SJCRH30 (cell line): ENCODE measurements around the gene DCBLD1. TPM values are rescaled to one million over a fixed set of nuclear protein-coding genes. Genes with fewer than 3 reads are reported as not detected.
A peak's percentile ranks its signal among the peaks of the same experiment; 100 is the strongest.

ENCODE experiments used
- DNase-seq, 2 experiments: peaks; one replicate each; pipeline ENCODE4 v3.0.0-alpha.2; 2015 to 2020
- H3K27ac ChIP-seq: fragments of 250-450 bp; sonication (Bioruptor Pico); 2 replicates; pipeline ENCODE4 v1.5.1; 2020; ENCODE audit warnings: mild to moderate bottlenecking, moderate library complexity
- H3K27me3 ChIP-seq: fragments of 250-450 bp; sonication (Bioruptor Pico); 2 replicates; pipeline ENCODE4 v1.5.1; 2020; ENCODE audit warnings: mild to moderate bottlenecking, moderate library complexity
- H3K36me3 ChIP-seq: fragments of 250-450 bp; sonication (Bioruptor Pico); 2 replicates; pipeline ENCODE4 v1.5.1; 2020; ENCODE audit warnings: mild to moderate bottlenecking, moderate library complexity
- H3K4me1 ChIP-seq: fragments of 250-450 bp; sonication (Bioruptor Pico); 2 replicates; pipeline ENCODE4 v1.5.1; 2020; ENCODE audit warnings: mild to moderate bottlenecking, moderate library complexity
- H3K4me3 ChIP-seq: fragments of 250-450 bp; sonication (Bioruptor Pico); 2 replicates; pipeline ENCODE4 v1.5.1; 2020; ENCODE audit warnings: mild to moderate bottlenecking, moderate library complexity
- H3K9me3 ChIP-seq: fragments of 250-450 bp; sonication (Bioruptor Pico); replicated peaks from 2 replicates; pipeline ENCODE4 v1.5.1; 2020; ENCODE audit warnings: mild to moderate bottlenecking, moderate library complexity
- total RNA-seq: library from RNA; depleted of rRNA; stranded (reverse); fragments of >200 nt; shearing (Covaris generic); gene quantifications from 2 replicates; pipeline ENCODE4 v1.2.3, GENCODE V29; 2014

Gene DCBLD1
- total RNA-seq, 1 experiment from 2014 or later: 6.8 TPM

DNA sequence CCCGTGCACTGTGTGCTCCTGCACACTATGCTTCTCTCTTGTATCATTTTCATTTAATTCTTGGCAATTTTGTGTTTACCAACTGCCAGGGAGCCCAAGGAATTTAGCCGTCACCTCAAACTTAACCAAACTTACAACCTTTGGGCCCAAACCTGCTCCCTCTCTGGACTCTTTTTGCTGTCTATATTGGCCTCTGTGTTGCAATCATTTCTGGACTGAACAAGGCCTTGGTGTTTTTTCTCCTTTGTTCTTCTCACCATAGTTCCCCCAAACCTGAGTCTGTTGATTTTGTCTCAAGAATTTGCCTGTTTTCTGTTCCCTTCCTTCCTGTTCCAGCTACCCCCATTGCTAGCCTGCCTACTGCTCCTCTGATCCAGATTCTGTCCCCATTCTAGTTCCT, 19.2 kb downstream of the DCBLD1 start:
- H3K9me3 ChIP-seq: no peaks in the 10 kb centered on the region
- H3K4me1 ChIP-seq: peaks cover 28% of the 10 kb centered on the region
- no peaks in the 10 kb centered on the region for H3K27me3 ChIP-seq
- DNase-seq: no peak
- H3K36me3 ChIP-seq: no peaks in the 10 kb centered on the region
- H3K27ac ChIP-seq: no peak overlapping the region
- no peak overlapping the region for H3K4me3 ChIP-seq

DNA sequence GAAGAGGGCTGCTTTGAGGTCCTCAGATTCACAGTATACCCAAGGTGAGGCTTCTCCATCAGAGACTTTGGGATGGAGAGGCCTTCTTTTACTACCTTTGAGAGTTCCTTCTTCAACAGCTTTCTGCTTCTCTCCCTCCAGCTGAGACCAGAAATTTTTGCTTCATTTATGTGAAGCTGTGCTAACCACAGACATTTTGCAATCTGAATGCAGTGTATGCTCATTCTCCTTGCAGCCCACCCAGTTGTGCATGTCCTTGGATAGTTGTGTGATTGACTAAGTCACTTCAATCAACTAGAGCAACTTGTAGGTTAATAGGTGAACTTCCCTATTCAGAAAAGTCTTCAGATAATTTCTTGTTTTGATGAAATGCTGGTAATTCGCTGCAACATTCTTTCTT, 20.1 kb downstream of the DCBLD1 start:
- DNase-seq: no peak

GRCh38 chr6:117503211-117503610, 20.7 kb downstream of the DCBLD1 start:
- Histone ChIP-seq H3K27me3 (no peaks in the 10 kb centered on the region), H3K36me3 (no peaks in the 10 kb centered on the region), H3K4me3 (no peak overlapping the region), H3K9me3 (no peaks in the 10 kb centered on the region), H3K27ac (no peak overlapping the region), H3K4me1 (peaks cover 25% of the 10 kb centered on the region)
- no peak for DNase-seq

More for the DNA sequence above, 20.1 kb downstream of the DCBLD1 start:
- H3K9me3 ChIP-seq: no peaks in the 10 kb centered on the region
- H3K36me3 ChIP-seq: no peaks in the 10 kb centered on the region
- no peaks in the 10 kb centered on the region for H3K27me3 ChIP-seq
- no peak overlapping the region for H3K27ac ChIP-seq
- peaks cover 32% of the 10 kb centered on the region for H3K4me1 ChIP-seq
- no peak overlapping the region for H3K4me3 ChIP-seq

GRCh38 chr6:117504478-117505144, 22.1 kb downstream of the DCBLD1 start:
- H3K27me3 ChIP-seq: no peaks in the 10 kb centered on the region
- H3K4me3 ChIP-seq: no peak overlapping the region
- H3K9me3 ChIP-seq: no peaks in the 10 kb centered on the region
- no peak overlapping the region for H3K27ac ChIP-seq
- no peak for DNase-seq
- H3K4me1 ChIP-seq: peaks cover 19% of the 10 kb centered on the region
- H3K36me3 ChIP-seq: no peaks in the 10 kb centered on the region

DNA sequence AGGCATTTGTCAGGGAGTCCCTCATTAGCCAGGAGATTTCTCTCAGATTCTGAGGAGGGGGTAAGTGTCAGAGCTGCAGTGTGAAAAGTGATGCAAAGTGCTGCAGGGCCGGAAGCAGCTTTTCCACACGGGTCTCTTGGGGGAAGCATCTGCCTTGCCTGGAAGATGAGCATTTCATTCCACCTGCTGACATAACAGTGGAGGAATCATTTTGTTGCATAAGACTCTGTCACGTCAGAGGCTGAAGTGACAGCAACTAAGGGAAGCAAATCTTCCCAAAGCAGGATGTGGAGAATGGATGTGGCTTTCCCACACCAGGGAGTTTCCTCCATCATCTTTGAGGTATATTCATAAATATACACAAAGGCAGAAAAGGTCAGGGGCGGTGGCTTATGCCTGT, 22.8 kb downstream of the DCBLD1 start:
- H3K4me3 ChIP-seq: no peak overlapping the region
- no peaks in the 10 kb centered on the region for H3K27me3 ChIP-seq
- H3K27ac ChIP-seq: no peak overlapping the region
- no peak for DNase-seq
- H3K4me1 ChIP-seq: peaks cover 19% of the 10 kb centered on the region
- no peaks in the 10 kb centered on the region for H3K9me3 ChIP-seq
- no peaks in the 10 kb centered on the region for H3K36me3 ChIP-seq

- peak overlapping the region; percentile 7; the same call in 1 of the 2 replicates for H3K27ac ChIP-seq
Observed at GRCh38 chr6:117506180-117506835, 23.8 kb downstream of the DCBLD1 start.

GRCh38 chr6:117506907-117507306, 24.4 kb downstream of the DCBLD1 start:
- Histone ChIP-seq H3K9me3 (no peaks in the 10 kb centered on the region), H3K36me3 (no peaks in the 10 kb centered on the region), H3K27me3 (no peaks in the 10 kb centered on the region), H3K4me3 (no peak overlapping the region), H3K27ac (peak overlapping the region; percentile 7; the same call in 1 of the 2 replicates), H3K4me1 (peaks cover 19% of the 10 kb centered on the region)
- DNase-seq: no peak

More at GRCh38 chr6:117506180-117506835, 23.8 kb downstream of the DCBLD1 start:
- H3K27me3 ChIP-seq: no peaks in the 10 kb centered on the region
- H3K36me3 ChIP-seq: no peaks in the 10 kb centered on the region
- DNase-seq: peak; percentile 81 to 87
- H3K9me3 ChIP-seq: no peaks in the 10 kb centered on the region
- no peak overlapping the region for H3K4me3 ChIP-seq
- H3K4me1 ChIP-seq: peaks cover 19% of the 10 kb centered on the region

DNA sequence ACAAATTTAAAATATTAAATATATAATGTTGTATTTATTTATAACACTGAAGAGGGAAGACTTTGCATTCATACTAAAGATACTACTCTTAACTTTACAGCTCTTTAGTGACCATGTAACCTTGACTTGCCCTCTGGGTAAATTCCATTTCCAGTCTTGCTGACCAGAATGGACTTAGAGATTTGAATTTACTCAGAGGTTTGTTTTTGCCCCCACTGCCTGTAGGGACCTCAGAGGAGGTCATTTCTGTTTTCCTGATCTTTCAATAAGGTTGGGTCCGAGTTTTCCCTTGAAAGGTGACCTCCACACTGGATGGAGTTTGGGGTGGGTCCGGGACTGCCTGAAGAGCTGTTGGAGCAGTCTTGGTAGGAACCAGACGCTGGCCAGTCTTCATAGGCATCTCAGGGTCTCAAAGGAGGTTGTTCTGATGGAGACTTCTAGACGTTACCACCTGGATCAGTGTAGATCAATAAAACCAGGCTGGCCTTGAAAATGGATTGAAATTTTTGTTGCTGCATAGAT, 26.0 kb downstream of the DCBLD1 start:
- no peak for DNase-seq
- Histone ChIP-seq H3K27me3 (no peaks in the 10 kb centered on the region), H3K4me1 (peaks cover 19% of the 10 kb centered on the region), H3K9me3 (no peaks in the 10 kb centered on the region), H3K27ac (no peak overlapping the region), H3K36me3 (no peaks in the 10 kb centered on the region), H3K4me3 (no peak overlapping the region)

DNA sequence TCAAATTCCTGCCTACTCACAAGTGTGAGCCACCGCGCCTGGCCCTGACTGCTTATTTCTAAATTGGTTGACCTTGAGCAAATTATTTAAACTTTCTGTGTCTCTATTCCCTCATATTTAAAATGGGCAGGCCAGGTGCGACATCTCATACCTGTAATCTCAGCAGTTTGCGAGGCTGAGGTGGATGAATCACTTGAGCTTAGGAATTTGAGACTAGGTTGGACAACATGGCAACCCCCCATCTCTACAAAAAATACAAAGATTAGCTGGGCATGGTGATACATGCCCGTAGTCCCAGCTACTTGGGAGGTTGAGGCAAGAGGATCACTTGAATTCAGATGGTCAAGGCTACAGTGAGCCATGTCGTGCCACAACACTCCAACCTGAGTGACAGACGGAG, 26.5 kb downstream of the DCBLD1 start:
- no peaks in the 10 kb centered on the region for H3K36me3 ChIP-seq
- no peaks in the 10 kb centered on the region for H3K27me3 ChIP-seq
- H3K4me3 ChIP-seq: no peak overlapping the region
- no peaks in the 10 kb centered on the region for H3K9me3 ChIP-seq
- peaks cover 19% of the 10 kb centered on the region for H3K4me1 ChIP-seq
- no peak overlapping the region for H3K27ac ChIP-seq
- no peak for DNase-seq

GRCh38 chr6:117512056-117512828, 29.8 kb downstream of the DCBLD1 start:
- H3K9me3 ChIP-seq: no peaks in the 10 kb centered on the region
- H3K36me3 ChIP-seq: no peaks in the 10 kb centered on the region
- no peak overlapping the region for H3K4me3 ChIP-seq
- H3K27ac ChIP-seq: no peak overlapping the region
- H3K4me1 ChIP-seq: peaks cover 3% of the 10 kb centered on the region
- no peak for DNase-seq
- H3K27me3 ChIP-seq: no peaks in the 10 kb centered on the region

DNA sequence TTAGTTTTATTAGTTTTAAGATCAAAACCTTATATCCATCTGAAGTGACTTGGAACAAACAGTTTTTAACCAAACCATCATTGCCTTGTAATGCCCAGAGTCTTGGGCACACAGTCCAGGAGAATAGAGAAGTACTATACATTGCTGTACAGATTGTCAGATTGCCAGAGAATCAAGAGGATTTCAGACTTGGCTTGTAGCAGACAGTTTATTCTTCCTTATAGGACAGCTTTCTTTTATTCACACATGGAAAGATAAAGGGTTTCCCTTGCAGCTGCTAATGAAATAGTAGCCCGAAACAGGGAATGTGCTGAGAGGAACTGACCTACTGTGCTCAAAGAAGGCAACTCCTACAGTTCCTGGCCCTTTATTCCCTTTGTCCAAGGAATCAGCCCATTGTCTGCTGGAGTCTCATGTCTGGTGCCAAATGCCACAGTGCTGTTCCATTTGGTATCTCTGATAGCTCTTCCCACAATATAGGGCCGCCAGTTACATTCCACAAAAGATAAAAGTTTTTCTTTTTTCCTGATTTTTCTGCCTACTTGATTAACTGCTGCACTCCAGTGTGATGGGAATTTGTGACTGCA, 30.6 kb downstream of the DCBLD1 start:
- H3K27me3 ChIP-seq: no peaks in the 10 kb centered on the region
- no peak overlapping the region for H3K4me3 ChIP-seq
- no peaks in the 10 kb centered on the region for H3K4me1 ChIP-seq
- H3K9me3 ChIP-seq: no peaks in the 10 kb centered on the region
- DNase-seq: no peak
- no peaks in the 10 kb centered on the region for H3K36me3 ChIP-seq
- H3K27ac ChIP-seq: no peak overlapping the region

DNA sequence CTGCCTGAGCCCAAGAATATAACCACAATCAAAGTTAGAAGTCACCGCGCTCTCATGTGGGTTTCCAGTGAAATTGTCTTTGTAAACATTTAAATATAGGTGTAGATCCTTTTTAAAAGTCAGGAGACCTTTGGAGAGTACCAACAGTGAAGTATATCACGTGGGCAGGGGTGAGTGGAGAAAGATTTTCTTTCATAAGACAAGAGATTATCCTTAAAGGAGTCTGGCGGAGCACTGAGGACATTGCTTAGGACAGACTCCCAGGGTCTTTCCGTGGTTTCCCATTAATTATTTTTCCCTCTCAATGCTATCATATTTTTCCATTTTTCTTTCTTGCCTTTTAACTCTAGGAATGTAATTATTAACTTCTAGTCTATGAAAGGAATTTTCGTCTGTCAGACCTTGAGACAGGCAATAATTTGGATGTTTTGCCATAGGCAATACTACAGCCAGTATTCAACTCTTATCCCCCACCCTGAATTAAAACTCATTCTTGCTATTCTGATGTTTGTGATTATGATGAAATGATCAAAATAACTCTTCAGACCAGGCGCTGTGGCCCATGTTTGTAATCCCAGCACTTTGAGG, 31.4 kb downstream of the DCBLD1 start:
- Histone ChIP-seq H3K36me3 (no peaks in the 10 kb centered on the region), H3K4me1 (no peaks in the 10 kb centered on the region), H3K27ac (no peak overlapping the region)

GRCh38 chr6:117514655-117515054, 32.2 kb downstream of the DCBLD1 start:
- no peaks in the 10 kb centered on the region for H3K36me3 ChIP-seq
- H3K27me3 ChIP-seq: no peaks in the 10 kb centered on the region
- no peaks in the 10 kb centered on the region for H3K9me3 ChIP-seq
- no peak for DNase-seq
- no peak overlapping the region for H3K4me3 ChIP-seq
- no peaks in the 10 kb centered on the region for H3K4me1 ChIP-seq
- no peak overlapping the region for H3K27ac ChIP-seq

More for the DNA sequence above, 31.4 kb downstream of the DCBLD1 start:
- H3K4me3 ChIP-seq: no peak overlapping the region
- no peak for DNase-seq
- no peaks in the 10 kb centered on the region for H3K27me3 ChIP-seq
- no peaks in the 10 kb centered on the region for H3K9me3 ChIP-seq

DNA sequence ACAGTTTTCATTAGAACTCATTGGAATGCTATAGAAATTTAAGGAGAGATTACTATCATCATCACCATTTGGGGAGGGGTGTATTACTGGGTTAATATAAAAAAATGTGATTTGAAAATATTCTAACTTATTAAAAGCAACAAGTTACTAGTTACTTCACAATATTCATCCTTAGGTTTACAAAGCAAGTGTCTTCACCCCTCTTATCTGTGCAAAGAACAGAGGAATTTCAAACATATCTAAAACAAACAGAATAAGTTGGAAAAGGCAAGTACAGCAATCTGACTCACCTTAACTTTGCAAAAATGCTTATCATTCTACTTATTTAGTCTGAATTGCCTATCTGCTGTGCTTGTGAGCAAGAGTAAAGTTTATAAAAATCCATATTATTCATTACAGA, 32.9 kb downstream of the DCBLD1 start:
- DNase-seq: no peak
- H3K36me3 ChIP-seq: no peaks in the 10 kb centered on the region
- no peak overlapping the region for H3K4me3 ChIP-seq

More for the DNA sequence above, 32.9 kb downstream of the DCBLD1 start:
- Histone ChIP-seq H3K9me3 (no peaks in the 10 kb centered on the region), H3K27ac (no peak overlapping the region), H3K4me1 (no peaks in the 10 kb centered on the region), H3K27me3 (no peaks in the 10 kb centered on the region)
